ENCODE data around the gene OR5H2.

OR5H2 gene

GRCh38 chr3:98329392-98330124, 47.3 kb downstream of the OR5H2 start:
- in situ Hi-C loops (cut with MboI; ENCODE audit: low sequenced_read_pairs): loop anchor here (10.0 kb wide), 1 partner anchor 295 kb away; the partner anchor contains the start of gene GABRR3

GRCh38 chr3:98331329-98331728, 49.0 kb downstream of the OR5H2 start:
- in situ Hi-C loops (cut with MboI; ENCODE audit: low sequenced_read_pairs): no loop called here

Measured in HL-60/S4 treated with phorbol 12-myristate 13-acetate at 8.2 ng/mL for 4 days and 3 days (cell line).